GM19468 (cell line): ENCODE results near the gene PARD3B.

Experiments
- ATAC-seq: cut with Tn5 transposase; IDR thresholded peaks from one replicate; pipeline ENCODE4 v1.9.1; 2021; ENCODE audit warnings: mild to moderate bottlenecking, moderate library complexity, moderate number of reproducible peaks; ENCODE audit not compliant: unreplicated experiment; ENCODE audit errors: extremely low read depth

Gene PARD3B

GRCh38 chr2:204871231-204871953, 326.1 kb downstream of the PARD3B start:
- no peak for ATAC-seq

DNA sequence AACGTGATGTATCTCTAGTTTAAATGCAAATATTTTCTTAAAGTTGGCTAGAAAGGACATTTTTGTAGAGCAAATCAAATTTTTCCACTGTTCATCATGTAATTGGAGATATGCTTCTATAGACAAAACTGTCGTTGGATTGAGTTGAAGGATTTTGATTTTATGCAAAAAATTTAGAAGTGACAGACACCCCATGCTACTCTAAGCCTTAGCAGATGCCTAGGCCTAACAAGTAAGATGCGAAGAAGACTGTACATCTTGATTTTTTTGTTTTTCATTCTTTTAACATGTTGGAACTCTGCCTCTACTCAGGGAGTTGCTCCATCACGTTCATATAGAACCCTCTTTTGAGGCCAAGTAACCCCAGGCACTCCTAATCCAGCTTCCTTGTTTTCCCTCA, 331.0 kb downstream of the PARD3B start:
- ATAC-seq, result no peak

DNA sequence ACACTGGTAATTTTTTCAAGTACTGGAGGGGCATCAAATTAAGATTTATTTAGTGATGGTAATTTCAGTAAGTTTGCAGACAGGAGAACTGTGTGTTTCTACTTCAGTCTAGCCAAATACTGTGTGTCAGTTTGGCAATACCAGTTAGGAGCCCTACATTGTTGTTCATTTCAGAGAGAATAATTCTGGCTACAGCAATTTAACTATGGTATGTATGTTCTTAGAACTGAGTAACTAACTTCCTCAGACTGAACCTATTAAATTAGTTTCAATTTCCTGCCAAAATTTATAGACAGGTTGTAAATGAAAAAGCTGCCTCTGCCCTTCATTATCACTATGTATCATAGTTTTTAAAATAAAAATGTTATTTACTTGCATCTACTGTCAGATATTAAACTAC, 332.4 kb downstream of the PARD3B start:
- ATAC-seq, result no peak

DNA sequence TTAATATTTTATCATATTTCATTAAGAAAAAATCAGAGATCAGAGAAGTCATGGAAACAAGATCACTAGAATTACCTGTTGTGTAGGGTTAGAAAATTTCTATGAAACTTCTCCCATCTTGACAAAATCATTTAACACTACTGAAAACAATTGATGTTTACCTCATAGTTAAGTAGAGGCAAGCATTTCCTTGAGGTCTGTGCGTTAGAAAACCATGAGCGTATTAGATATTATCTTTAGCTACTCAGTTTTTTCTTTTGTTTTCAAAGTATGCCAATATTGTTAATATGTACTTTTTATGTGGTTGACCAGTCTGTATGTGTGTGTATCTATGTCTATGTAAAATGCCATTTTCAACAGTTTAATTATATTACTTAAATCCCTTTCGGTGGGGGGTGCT, 335.7 kb downstream of the PARD3B start:
- ATAC-seq, result no peak

- ATAC-seq, result no peak
Observed at GRCh38 chr2:204881655-204882054, 336.4 kb downstream of the PARD3B start.

DNA sequence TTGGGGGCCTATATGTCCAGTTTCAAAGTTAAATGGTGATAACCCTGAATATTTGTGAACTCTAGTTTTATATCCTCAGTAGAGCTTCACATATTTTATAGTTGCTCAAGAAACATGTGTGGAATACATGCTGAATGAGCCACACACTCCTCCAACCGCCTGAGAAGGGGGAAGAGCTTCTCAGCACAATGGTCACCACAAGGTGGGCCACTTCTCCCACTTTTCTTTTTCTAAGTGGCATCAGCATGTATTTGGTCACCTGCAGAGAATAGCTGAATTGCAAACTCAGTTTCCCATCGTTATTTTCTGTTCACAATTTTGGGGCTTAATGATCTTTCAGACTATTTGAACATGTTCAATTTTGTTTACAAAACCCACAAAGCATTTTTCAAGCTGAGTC, 340.5 kb downstream of the PARD3B start:
- ATAC-seq, result no peak

GRCh38 chr2:204886713-204887112, 341.4 kb downstream of the PARD3B start:
- ATAC-seq, result no peak

DNA sequence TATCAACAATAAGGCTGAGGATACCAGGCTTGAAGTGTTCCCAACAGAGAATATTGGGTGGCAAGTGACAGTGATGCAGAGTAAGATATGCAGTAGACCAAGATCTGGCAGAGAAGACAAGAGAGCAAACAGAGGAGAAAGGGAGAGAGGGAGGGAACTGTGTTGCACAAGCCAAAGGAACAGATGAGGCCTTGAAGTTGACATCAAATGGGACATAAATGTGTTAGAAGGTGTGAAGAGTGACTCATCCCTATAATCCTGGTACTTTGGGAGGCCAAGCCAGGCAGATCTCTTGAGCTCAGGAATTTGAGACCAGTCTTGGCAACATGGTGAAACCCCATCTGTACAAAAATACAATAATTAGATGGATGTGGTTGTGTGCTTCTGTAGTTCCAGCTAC, 342.9 kb downstream of the PARD3B start:
- no peak for ATAC-seq

DNA sequence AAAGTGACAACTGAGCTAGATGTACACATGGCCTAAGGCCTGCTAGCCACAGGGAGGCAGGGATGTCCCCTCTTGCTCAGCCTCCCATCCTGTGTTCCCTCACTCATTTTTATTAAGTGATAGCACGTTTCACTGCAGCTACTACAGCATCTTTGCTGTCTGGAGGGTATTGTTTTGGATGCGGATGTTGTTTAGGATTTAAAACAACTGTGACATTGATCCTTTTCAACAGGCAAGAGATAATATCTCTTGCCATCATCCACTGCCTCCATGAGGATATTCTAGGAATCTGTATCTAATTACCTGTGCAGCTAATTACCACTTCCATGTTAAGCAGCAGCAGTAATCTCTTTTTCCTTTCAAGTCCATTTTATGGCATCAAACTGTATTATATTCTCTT, 345.4 kb downstream of the PARD3B start:
- no peak for ATAC-seq

GRCh38 chr2:204891739-204892138, 346.5 kb downstream of the PARD3B start:
- ATAC-seq, result no peak

DNA sequence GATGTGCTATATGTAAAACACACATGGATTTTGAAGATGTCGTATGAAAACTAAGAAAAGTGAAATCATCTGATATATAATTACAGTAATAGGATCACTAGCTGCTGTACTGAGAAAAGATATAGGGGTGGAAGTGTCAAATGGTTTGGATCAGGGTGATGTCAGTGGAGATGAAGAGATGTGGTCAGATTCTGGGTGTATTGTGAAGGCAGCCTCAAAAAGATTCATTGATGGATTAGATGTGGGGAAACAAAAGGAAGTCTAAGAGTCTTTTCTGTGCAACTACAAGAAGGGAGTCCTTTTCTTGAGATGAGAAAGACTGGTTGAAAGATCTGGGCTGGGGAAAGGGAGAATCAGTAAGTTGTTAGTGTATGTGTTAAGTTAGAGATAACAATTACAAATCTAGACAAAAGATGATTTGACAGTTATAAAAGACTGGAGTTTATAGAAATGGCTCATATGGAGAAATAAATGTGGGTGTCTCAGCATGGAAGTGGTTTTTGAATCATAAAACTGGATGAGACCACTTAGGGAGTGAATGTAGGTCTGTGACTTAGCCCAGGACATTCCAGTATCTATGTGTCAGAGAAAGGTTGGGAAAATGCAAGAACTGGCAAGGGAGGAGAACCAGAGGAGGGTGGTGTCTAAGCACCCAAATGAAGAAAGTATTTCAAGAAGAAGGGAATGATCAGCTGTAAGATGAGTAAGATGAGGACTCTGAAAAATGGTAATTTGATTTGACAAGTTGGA, 347.4 kb downstream of the PARD3B start:
- ATAC-seq, result no peak

DNA sequence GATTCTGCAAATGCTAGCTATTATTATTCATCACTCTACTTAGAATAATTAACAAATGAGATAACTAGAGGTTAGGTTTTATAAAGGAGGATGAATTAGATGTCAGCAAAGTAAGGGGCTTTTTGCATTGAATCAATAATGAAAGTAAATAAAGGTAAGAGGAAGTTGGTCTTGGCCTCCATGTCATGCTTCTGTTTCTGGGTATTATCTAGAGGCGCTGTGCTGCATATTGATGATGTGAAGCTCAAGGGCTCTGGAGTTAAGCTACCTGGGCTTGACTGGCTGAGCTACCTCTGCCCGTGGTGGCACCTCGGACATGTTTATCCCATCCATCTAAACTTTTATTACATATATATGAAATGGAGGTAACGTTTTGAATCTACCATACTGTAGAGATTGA, 350.9 kb downstream of the PARD3B start:
- no peak for ATAC-seq

GRCh38 chr2:204897561-204897960, 352.3 kb downstream of the PARD3B start:
- no peak for ATAC-seq

DNA sequence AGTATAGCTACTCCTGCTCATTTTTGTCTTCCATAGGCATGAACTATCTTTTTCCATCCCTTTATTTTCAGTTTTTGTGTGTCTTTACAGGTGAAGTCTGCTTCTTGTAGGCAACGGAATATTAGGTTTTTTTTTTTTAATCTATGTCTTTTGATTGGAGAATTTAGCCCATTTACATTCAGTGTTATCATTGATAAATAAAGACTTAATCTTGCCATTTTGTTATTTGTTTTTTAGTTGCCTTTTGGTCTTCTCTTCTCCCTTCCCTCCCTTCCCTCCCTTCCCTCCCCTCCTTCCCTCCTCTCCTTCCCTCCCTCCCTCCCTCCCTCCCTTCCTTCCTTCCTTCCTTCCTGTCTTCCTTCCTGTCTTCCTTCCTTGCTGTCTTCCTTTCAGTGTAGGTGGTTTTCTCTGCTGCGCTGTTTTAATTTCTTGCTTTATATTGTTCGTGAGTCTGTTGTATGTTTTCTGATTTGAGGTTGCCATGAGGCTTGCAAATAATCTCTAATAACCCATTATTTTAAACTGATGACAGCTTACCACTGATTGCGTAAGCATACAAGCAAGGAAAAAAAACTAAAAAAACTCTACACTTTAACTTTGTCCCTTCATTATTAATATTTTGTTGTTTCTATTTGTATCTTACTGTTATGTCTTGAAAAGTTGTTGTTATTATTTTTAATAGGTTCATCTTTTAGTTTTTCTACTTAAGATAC, 353.8 kb downstream of the PARD3B start:
- ATAC-seq, result no peak

DNA sequence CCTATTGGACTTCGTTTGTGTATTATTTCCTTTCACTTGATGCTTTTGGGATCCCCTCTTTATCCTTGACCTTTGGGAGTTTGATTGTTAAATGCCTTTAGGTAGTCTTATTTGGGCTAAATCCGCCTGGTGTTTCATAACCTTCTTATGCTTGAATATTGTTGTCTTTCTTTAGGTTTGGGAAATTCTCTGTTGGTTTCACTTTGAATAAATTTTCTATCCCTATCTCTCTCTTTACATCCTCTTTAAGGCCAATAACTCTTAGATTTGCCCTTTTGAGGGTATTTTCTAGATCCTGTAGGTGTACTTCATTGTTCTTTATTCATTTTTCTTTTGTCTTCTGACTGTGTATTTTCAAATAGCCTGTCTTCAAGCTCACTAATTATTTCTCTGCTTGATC, 354.7 kb downstream of the PARD3B start:
- no peak for ATAC-seq

GRCh38 chr2:204900487-204900886, 355.2 kb downstream of the PARD3B start:
- no peak for ATAC-seq

- no peak for ATAC-seq
Observed at GRCh38 chr2:204900910-204901309, 355.6 kb downstream of the PARD3B start.

DNA sequence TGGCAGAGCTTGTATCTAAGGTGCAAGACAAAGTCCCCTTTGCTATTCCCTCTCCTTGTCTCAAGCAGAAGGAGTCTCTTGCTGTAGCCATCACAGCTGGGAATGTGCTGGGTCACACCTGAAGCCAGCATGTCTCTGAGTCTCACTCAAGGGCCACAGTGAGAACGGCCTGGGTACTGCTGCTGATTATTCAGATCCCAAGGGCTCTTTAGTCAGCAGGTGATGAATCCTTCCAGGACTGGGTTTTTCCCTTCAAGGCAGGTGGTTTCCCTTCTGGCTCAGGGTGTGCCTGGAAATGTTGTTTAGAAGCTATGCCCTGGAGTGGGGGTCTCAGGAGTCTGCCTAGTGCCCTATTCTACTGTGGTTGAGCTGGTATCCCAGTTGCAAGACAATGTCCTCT, 356.3 kb downstream of the PARD3B start:
- ATAC-seq, result no peak

DNA sequence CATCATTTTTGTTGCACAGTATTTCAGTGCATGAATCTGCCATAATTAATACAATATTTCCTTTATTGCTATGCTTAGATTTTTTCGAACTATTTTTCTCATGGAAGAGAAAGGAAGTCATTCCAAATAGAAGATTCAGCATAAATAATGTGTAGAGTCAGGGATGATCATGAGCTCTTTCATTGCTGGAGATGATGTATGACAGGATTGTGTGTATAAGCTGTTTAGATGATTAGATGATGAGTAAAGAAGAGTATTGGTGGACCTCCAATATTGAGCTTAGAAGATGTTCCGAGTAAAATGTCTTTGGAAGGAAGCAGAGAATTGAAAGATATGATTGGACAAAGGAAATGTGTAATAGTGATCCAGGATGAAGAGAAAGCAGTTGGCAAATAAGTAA, 364.5 kb downstream of the PARD3B start:
- no peak for ATAC-seq

DNA sequence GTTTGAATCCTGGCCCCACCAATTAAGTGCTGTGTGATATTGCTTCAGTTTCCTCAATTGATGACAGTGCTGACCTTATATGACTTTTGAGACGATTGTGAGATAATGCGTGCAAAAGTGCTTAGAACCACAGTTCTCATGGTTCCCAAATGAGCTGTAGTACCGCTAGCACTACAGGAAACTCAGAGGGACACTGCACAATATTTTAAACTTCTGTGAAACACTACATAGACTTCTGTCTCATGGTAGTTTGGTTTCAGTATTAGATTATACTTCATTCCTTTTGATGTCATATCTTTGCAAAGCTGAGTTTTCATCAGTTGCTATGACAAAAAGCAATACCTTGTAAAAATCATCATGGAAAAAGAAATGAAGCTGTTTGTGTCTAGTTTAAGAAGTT, 368.0 kb downstream of the PARD3B start:
- ATAC-seq, result no peak

DNA sequence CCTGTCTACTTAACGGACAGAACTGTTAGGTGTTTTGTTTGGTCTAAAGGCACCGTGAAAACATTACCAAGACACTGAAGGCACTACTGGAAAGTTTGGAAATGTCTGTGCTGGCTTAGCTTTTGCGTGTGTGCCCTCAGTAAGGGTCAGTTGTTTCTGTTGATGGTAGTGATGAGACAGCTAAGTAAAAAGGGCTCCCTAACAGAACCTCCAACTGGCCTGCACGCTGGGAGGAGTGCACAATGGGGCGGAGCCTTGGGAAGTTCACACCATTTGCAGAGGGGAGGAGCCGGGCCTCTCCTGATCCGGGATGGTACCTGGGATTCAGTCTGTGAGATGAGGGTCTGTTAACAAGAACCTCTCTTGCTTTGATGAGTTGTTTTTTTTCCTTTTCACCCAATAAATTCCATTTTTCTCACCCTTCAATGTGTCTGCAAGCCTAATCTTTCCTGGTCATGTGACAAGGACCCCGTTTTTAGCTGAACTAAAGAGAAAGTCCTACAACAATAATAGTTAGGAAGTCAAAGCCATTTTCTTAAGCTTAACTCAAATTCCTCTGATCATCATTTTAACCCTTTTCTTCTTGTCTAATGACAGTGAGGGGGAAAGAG, 368.7 kb downstream of the PARD3B start:
- ATAC-seq, result no peak
